GM12891 (cell line): Measurements from ENCODE around the gene CLIC6.

Experiments used
- DNase-seq: peaks from one replicate; pipeline ENCODE4 v3.0.0; 2011; ENCODE audit warnings: low spot score; ENCODE audit not compliant: insufficient read length
- FAIRE-seq: peaks from 2 replicates; lab custom pipeline; 2011; peaks lifted over from hg19 to GRCh38; lab: Jason Lieb, UNC
- PAX5 ChIP-seq: IDR thresholded peaks from 2 replicates; pipeline ENCODE4 v1.6.1; 2011; ENCODE audit warnings: low read length, moderate library complexity, mild to moderate bottlenecking; ENCODE audit not compliant: insufficient read depth, severe bottlenecking
- POLR2A ChIP-seq: IDR thresholded peaks from 2 replicates; pipeline ENCODE4 v1.6.1; 2011; ENCODE audit warnings: low read depth, low read length, control low read depth
- POLR2AphosphoS5 ChIP-seq: IDR thresholded peaks from 2 replicates; pipeline ENCODE4 v1.6.1; 2011; ENCODE audit warnings: low read depth, low read length, control low read depth
- POU2F2 ChIP-seq: IDR thresholded peaks from 2 replicates; pipeline ENCODE4 v1.6.1; 2011; ENCODE audit warnings: low read depth, mild to moderate bottlenecking, control low read depth, low read length, moderate library complexity
- SPI1 ChIP-seq: IDR thresholded peaks from 2 replicates; pipeline ENCODE4 v1.6.1; 2011; ENCODE audit warnings: low read depth, low read length, control low read depth
- TAF1 ChIP-seq: IDR thresholded peaks from 2 replicates; pipeline ENCODE4 v1.6.1; 2011; ENCODE audit warnings: low read depth, low read length, control low read depth

Gene CLIC6

DNA sequence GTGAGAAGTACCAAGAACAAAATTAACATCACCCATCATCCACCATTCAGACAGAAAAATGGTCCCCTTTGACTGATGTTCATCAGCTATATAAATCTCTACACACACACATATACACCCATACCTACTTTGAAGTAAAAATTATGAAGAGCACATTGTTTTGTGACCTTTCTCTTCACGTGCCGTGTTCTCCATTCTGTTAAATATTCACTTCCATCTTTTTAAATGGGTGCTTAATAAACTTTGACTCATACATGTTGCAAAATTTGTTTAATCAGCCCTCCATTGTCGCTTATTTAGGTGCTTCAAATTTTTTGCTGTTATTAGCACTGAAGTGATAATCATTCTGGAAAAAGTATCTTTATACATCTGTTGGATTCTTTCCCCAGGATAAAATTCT is 80.1 kb downstream of the CLIC6 start:
- no peak for TF ChIP-seq PAX5
- TF ChIP-seq POLR2AphosphoS5, result no peak
- TF ChIP-seq TAF1, result no peak
- no peak for TF ChIP-seq POU2F2
- no peak for TF ChIP-seq SPI1
- TF ChIP-seq POLR2A, result no peak
- DNase-seq (no peak), FAIRE-seq (no peak)

DNA sequence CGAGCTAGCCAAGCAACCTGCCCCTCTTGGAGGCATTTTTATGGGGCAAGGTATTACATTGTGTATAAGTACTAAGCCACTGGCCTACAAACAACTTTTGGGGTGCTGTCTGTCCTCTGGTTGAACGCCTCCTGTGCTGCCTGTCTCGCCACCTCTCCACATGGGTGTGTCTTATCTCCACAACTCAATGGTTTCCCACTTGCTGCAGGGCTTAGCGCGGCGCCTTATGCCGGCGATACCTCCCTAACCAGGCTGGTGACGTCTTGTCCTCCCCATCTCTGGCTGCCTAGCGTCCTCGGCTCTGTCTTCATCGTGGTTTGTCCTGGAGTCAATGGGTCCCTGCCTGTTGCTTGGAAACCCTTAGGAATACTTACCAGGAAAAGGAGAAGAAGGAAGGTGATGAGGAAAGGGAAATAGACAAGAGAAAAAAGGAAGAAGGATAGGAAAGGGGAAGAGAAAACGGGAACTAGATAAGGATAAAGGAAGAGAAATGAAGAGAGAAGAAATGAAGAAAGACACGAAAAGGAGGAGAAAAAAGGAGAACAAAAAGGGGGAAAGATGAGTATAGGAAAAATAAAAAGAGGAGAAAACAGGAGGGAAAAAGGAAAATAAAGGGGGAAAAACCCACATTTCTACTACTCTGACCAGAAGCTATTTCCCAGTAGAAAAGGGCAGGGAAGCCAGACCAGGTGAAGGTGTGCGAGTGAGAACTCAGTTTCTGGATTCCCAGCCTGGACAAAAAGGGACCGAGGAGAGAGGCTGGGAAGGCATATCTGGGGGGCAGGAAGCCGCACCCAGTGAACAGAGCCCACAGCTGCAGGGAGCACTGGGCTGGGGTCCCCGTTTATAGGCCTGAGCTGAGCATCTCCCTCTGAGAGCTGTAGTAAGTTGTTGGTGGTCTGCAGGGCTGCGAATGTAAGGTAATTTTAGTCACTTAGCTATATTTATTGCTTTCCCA is 86.2 kb downstream of the CLIC6 start:
- TF ChIP-seq TAF1 (no peak), POLR2AphosphoS5 (no peak), SPI1 (no peak), POLR2A (no peak), PAX5 (no peak), POU2F2 (no peak)
- FAIRE-seq (no peak), DNase-seq (no peak)

DNA sequence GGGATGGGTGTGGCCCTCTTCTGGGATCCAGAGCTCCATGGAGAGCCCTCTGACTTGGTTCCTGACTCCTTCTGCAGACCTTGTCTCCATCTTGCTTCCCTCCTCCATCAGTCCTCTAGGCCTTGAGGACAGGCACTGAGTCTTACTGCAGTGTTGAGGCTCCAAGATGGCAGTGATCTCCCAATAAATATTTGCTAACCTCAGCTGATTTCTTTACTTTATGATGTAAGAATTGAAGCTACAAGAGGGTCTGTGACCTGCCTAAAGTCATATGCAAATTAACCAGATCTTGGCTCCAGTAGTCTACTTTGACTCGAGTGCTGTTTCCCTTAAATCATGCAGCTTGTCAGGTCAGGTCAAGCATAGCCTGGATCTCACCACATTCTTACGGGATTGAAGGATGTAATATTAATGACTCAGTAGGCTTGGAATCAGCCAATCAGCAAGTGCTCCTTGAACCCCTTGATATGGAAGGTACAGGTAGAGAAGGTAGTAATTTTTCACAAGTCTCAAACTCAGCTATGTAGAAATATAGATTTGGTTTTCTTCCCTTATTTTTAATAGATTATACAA is 93.0 kb downstream of the CLIC6 start:
- FAIRE-seq (no peak), DNase-seq (no peak)
- no peak for TF ChIP-seq PAX5
- no peak for TF ChIP-seq POLR2AphosphoS5
- no peak for TF ChIP-seq TAF1
- no peak for TF ChIP-seq POU2F2
- no peak for TF ChIP-seq SPI1
- TF ChIP-seq POLR2A, result no peak

DNA sequence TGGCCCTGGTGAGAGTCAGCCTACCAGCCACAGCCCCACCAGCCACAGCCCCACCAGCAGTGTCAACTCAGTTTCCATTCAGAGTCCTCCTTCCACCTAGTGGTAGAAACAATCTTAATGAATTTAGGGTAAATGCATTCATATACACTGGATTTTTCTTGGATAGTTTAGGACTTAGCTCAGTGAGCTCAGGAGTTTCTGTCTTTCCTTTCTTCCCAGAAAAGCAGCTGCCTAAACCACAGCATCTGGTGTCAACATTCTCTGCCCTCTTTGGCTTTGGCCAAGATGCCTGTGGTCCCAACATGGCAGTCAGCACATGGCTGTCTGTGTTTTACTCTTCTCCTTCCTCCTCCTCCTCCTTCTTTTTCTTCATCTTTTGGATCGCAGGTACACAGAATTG is 94.0 kb downstream of the CLIC6 start:
- FAIRE-seq (no peak), DNase-seq (no peak)
- TF ChIP-seq SPI1 (no peak), POLR2AphosphoS5 (no peak)

DNA sequence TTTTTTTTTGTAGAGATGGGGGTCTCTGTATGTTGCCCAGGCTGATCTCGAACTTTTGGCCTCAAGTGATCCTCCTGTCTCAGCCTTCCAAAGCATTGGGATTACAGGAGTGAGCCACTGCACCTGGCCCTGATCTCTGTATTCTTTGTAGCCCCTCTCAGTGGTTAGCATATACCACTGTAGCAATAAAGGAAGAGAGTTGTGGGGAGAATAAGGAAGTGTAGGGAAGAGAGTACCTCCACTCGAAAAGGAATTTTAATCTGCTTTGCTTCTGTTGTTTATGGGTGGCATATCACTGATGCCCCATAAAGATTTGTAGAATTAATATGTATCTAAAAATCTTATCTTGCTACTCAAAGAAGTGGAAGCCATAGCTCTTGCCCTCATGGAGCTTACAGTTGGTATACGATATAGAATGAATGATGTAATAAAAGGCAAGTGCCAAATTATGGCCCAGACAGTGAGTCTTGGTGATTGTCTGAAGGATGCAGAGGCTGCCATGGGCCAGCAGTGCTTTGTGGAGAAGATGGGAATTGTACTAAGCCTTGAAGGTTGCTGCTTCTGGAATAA is 96.0 kb downstream of the CLIC6 start:
- no peak for DNase-seq
- no peak for FAIRE-seq
- no peak for TF ChIP-seq TAF1
- TF ChIP-seq POLR2AphosphoS5, result no peak
- no peak for TF ChIP-seq SPI1
- no peak for TF ChIP-seq POU2F2
- TF ChIP-seq PAX5, result no peak
- no peak for TF ChIP-seq POLR2A

DNA sequence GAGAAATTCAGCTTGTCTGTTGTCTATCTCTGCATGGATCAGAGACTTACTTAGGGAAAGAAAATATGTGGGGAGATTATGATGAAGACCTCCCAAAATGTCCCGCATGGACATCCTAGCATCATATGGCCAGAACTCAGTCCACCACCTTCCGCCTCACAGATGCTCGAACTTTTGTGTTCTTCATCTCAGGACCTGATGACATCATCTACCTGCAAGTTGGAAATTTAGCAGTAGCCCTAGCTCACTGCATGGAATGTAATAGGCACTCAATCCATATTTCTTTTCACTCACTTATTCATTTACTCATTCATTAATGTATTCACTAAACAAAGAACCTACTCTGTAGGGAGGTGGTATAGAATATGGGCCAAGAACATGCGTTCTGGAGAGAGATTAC is 96.8 kb downstream of the CLIC6 start:
- FAIRE-seq (no peak), DNase-seq (no peak)
- TF ChIP-seq POLR2AphosphoS5, result no peak
- TF ChIP-seq TAF1, result no peak
- TF ChIP-seq PAX5, result no peak
- TF ChIP-seq POU2F2, result no peak

DNA sequence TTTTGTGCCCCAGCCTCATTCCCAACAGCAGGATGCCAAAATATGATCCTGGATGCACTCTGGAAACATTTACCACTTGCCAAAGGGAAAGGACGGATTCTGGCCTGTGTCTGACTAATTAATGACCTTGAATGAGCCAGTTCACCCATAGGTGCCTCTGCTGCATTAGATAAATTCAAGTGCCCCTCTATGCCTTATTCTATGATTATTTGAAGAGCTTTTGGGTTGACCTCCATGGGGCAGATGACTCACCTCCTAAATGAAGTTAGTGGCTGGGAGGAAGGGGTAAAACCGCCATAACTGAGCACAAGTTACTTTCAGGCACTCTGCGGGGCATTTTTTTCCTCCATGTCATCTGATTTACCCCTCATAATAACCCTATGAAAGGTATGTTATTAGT is 98.1 kb downstream of the CLIC6 start:
- no peak for DNase-seq
- no peak for FAIRE-seq
- TF ChIP-seq PAX5, result no peak
- TF ChIP-seq POU2F2, result no peak
- no peak for TF ChIP-seq POLR2A
- TF ChIP-seq TAF1, result no peak
- no peak for TF ChIP-seq SPI1
- TF ChIP-seq POLR2AphosphoS5, result no peak
